OCI-LY1 (cell line): Measurements from ENCODE around the gene SLC8A1.

ENCODE experiments used
- H2AFZ ChIP-seq: fragments of 200-600 bp; sonication (generic), shearing (Covaris generic); 2 replicates; pipeline ENCODE4 v1.6.0; 2014; ENCODE audit warnings: antibody characterized with exemption, mild to moderate bottlenecking, low read length
- H3F3A ChIP-seq: fragments of 200-600 bp; sonication (generic), shearing (Covaris generic); 2 replicates; pipeline ENCODE4 v1.6.0; 2014; ENCODE audit warnings: mild to moderate bottlenecking, antibody characterized with exemption, low read length, moderate library complexity; ENCODE audit not compliant: insufficient read depth
- H3K27ac ChIP-seq: fragments of 200-600 bp; sonication (generic); 2 replicates; pipeline ENCODE4 v1.5.1; 2014; ENCODE audit warnings: low read length, mixed run types, mild to moderate bottlenecking, low read depth; ENCODE audit not compliant: poor library complexity, severe bottlenecking
- H3K27me3 ChIP-seq: fragments of 200-600 bp; sonication (generic); 2 replicates; pipeline ENCODE4 v1.6.0; 2014; ENCODE audit warnings: antibody characterized with exemption, mild to moderate bottlenecking, low read length, moderate library complexity; ENCODE audit not compliant: insufficient read depth
- H3K36me3 ChIP-seq: fragments of 200-600 bp; sonication (generic); 2 replicates; pipeline ENCODE4 v1.6.1; 2014; ENCODE audit warnings: mild to moderate bottlenecking, antibody characterized with exemption, low read length, moderate library complexity, mixed read lengths; ENCODE audit not compliant: insufficient read depth
- H3K4me1 ChIP-seq: fragments of 200-600 bp; sonication (generic); 2 replicates; pipeline ENCODE4 v1.5.1; 2014; ENCODE audit warnings: mild to moderate bottlenecking, low read length, moderate library complexity; ENCODE audit not compliant: insufficient read depth, severe bottlenecking
- H3K4me2 ChIP-seq: fragments of 200-600 bp; sonication (generic), shearing (Covaris generic); 2 replicates; pipeline ENCODE4 v1.6.1; 2014; ENCODE audit warnings: low read length
- H3K4me3 ChIP-seq: fragments of 200-600 bp; sonication (generic); 2 replicates; pipeline ENCODE4 v1.5.1; 2014; ENCODE audit warnings: low read length, low read depth, mild to moderate bottlenecking, mixed read lengths; ENCODE audit not compliant: poor library complexity, severe bottlenecking
- H3K79me2 ChIP-seq: fragments of 200-600 bp; shearing (Covaris generic); 2 replicates; pipeline ENCODE4 v1.6.1; 2016; ENCODE audit warnings: mixed run types, low read length, mixed read lengths; ENCODE audit not compliant: insufficient read depth
- H3K9ac ChIP-seq: fragments of 200-600 bp; sonication (generic), shearing (Covaris generic); 2 replicates; pipeline ENCODE4 v1.6.1; 2014; ENCODE audit warnings: mild to moderate bottlenecking, low read length, mixed read lengths
- H3K9me2 ChIP-seq: fragments of 200-600 bp; sonication (generic), shearing (Covaris generic); 2 replicates; pipeline ENCODE4 v1.6.1; 2014; ENCODE audit warnings: low read depth, mild to moderate bottlenecking, low read length, mixed read lengths
- H3K9me3 ChIP-seq: fragments of 200-600 bp; shearing (Covaris generic); 2 replicates; pipeline ENCODE4 v1.6.1; 2014; ENCODE audit warnings: low read length, mixed read lengths
- H4K20me1 ChIP-seq: fragments of 200-600 bp; sonication (generic), shearing (Covaris generic); 2 replicates; pipeline ENCODE4 v1.6.0; 2016; ENCODE audit warnings: mild to moderate bottlenecking, low read length; ENCODE audit not compliant: insufficient read depth
- CTCF ChIP-seq: fragments of 200-600 bp; sonication (generic), shearing (Covaris generic); IDR thresholded peaks from 2 replicates; pipeline ENCODE4 v1.5.1; 2017; ENCODE audit warnings: mild to moderate bottlenecking, antibody characterized with exemption, low read length, moderate library complexity, mixed read lengths
- EZH2 ChIP-seq: fragments of 200-600 bp; sonication (generic), shearing (Covaris generic); IDR thresholded peaks from 2 replicates; pipeline ENCODE4 v1.8.0; 2017; ENCODE audit warnings: borderline replicate concordance, mixed run types, mild to moderate bottlenecking, antibody characterized with exemption, low read length, moderate library complexity, mixed read lengths

SLC8A1 gene

GRCh38 chr2:40048506-40048905, 403.4 kb downstream of the SLC8A1 start:
- Histone ChIP-seq H3K79me2 (no peaks in the 10 kb centered on the region), H2AFZ (no peak overlapping the region), H3K36me3 (no peaks in the 10 kb centered on the region), H3K4me2 (no peak overlapping the region), H3K9ac (no peak overlapping the region), H3K27ac (no peak overlapping the region), H3K27me3 (no peaks in the 10 kb centered on the region), H3K4me3 (no peak overlapping the region), H3K9me3 (no peaks in the 10 kb centered on the region), H4K20me1 (no peaks in the 10 kb centered on the region), H3K9me2 (no peaks in the 10 kb centered on the region), H3K4me1 (no peaks in the 10 kb centered on the region), H3F3A (no peaks in the 10 kb centered on the region)
- TF ChIP-seq EZH2 = no peak
- no peak for TF ChIP-seq CTCF

GRCh38 chr2:40047406-40047805, 404.5 kb downstream of the SLC8A1 start:
- Histone ChIP-seq H2AFZ (no peak overlapping the region), H3K4me3 (no peak overlapping the region)

More at GRCh38 chr2:40047406-40047805, 404.5 kb downstream of the SLC8A1 start:
- Histone ChIP-seq H3K27me3 (no peaks in the 10 kb centered on the region), H3K27ac (no peak overlapping the region), H3K79me2 (no peaks in the 10 kb centered on the region), H3K9ac (no peak overlapping the region), H3K4me2 (no peak overlapping the region), H3K9me2 (no peaks in the 10 kb centered on the region), H3K36me3 (no peaks in the 10 kb centered on the region), H4K20me1 (no peaks in the 10 kb centered on the region), H3K4me1 (no peaks in the 10 kb centered on the region), H3F3A (no peaks in the 10 kb centered on the region), H3K9me3 (no peaks in the 10 kb centered on the region)
- TF ChIP-seq CTCF (no peak), EZH2 (no peak)
